ENCODE data around the gene NSUN5.

DNA sequence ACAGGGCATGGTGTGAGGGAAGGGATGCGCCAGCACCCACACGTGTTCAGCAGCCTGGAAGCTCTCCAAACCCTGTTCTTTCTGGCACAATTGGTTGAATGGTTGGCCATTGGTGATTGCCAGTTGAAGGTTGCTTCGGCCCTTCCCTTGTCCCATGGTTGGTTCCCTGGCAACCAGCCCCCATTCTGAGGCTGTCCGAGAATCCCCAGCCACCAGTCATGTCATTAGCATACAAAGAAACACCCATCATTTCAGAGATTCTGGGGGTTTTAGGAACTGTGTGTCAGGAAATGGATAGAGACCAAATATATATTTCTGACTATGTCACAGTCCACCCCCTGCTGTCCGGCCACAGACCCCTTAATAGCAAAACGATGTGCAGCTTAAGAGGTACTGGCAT lies 41.1 kb upstream of the NSUN5 start:
- no peak for TF ChIP-seq POLR2A (IDR thresholded peaks at IDR 0.05)
- no peak for TF ChIP-seq CTCF (IDR thresholded peaks at IDR 0.05)
- no peak for TF ChIP-seq POLR2AphosphoS5 (IDR thresholded peaks at IDR 0.05)
- no peak for TF ChIP-seq EP300 (IDR thresholded peaks at IDR 0.05)
